Activated CD4-positive, alpha-beta T cell treated with anti-CD3 and anti-CD28 coated beads, Interleukin-2, amount 50 U/mL, for 4 hours (primary cell): ENCODE results near the gene KCNC4.

ENCODE experiments used
- DNase-seq, 2 experiments: peaks; one replicate each; pipeline ENCODE4 v3.0.0-alpha.2; 2020

KCNC4 gene

GRCh38 chr1:110189181-110189580 is 20.9 kb upstream of the KCNC4 start:
- no peak for DNase-seq

- DNase-seq: no peak
Measured at GRCh38 chr1:110190282-110190929, 19.7 kb upstream of the KCNC4 start.

- DNase-seq: no peak
Measured at GRCh38 chr1:110192541-110192940, 17.6 kb upstream of the KCNC4 start.

GRCh38 chr1:110195196-110195595 is 14.9 kb upstream of the KCNC4 start:
- no peak for DNase-seq

- DNase-seq: peak; percentile 33 to 36
Measured at GRCh38 chr1:110196917-110197765, 13.0 kb upstream of the KCNC4 start.

GRCh38 chr1:110197905-110198629 is 12.0 kb upstream of the KCNC4 start:
- DNase-seq: no peak

- no peak for DNase-seq
Measured at GRCh38 chr1:110198746-110199145, 11.4 kb upstream of the KCNC4 start.

- DNase-seq: no peak
Measured at GRCh38 chr1:110200190-110200589, 9.9 kb upstream of the KCNC4 start.

GRCh38 chr1:110200666-110201065 is 9.4 kb upstream of the KCNC4 start:
- no peak for DNase-seq

GRCh38 chr1:110201157-110201825 is 8.8 kb upstream of the KCNC4 start:
- no peak for DNase-seq

- peak; percentile 49 to 64 for DNase-seq
Measured at GRCh38 chr1:110203021-110203661, 7.0 kb upstream of the KCNC4 start.

- DNase-seq: no peak
Measured at GRCh38 chr1:110205156-110205555, 5.0 kb upstream of the KCNC4 start.

- no peak for DNase-seq
Measured at GRCh38 chr1:110205591-110206155, 4.4 kb upstream of the KCNC4 start.

- DNase-seq: no peak
Measured at GRCh38 chr1:110206261-110206920, 3.7 kb upstream of the KCNC4 start.

GRCh38 chr1:110207831-110208230 is 2.3 kb upstream of the KCNC4 start:
- DNase-seq: peak; percentile 72 to 75

GRCh38 chr1:110208916-110209645 is 1.0 kb upstream of the KCNC4 start:
- DNase-seq: no peak

- peak; percentile 38 to 39 for DNase-seq
Measured at GRCh38 chr1:110210604-110211495, 736 bp downstream of the KCNC4 start.

GRCh38 chr1:110211496-110212168 is 1.5 kb downstream of the KCNC4 start:
- no peak for DNase-seq
